ENCODE measurements around the gene CSTB. TPM values are rescaled to one million over a fixed set of nuclear protein-coding genes. Genes with fewer than 3 reads are reported as not detected.
A peak's percentile ranks its signal among the peaks of the same experiment; 100 is the strongest.

CSTB gene
- total RNA-seq, 4 donors from 2014 or later = 11.4 to 16.7 (median 13.3) TPM

DNA sequence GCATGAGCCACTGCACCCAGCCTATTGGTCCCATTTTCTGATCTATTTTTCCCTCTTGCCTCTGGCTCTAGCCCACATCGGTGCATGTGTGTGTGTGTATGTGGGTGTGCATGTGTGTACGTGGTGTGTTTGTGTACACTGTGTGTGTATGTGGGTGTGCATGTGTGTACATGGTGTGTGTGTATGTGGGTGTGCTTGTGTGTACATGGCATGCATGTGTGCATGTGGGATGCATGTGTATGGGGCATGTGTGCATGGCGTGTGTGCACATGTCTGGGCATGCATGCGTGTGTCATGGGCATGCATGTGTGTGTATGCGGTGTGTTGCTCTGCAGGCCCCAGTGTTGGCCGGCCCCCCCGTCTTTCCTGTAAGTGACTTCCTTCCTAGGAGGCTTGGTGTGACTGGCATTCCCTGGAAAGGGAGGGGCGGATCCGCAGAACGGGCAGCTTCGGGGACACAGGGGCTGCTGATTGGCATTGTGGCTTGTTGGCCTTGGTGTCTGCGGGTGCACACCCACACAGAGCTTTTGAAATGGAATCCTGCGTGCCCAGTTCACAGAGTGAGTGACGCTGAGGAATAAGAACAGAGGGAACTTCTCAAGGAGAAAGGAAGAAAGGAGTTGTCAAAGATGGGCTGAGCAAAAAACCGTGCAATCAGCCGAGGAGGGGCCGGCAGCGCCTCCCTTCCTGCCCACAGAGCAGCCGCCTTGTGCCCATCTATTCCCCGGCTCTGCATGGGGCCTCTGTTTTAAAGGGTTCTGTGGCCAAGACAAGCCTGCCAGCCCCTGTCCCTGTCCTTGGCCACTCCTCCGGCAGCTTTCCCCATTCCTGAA, 49.2 kb downstream of the CSTB start:
- whole genome bisulfite sequencing, 2 donors = 50 to 53% methylated on average over 21 of the region's 21 CpGs
- H3K9me3 ChIP-seq = no peaks in the 10 kb centered on the region
- no peaks in the 10 kb centered on the region for H3K27me3 ChIP-seq
- H3K36me3 ChIP-seq = peaks cover 0 to 14% (median 4%) of the 10 kb centered on the region in 3 donors
- no peak for DNase-seq (ENCODE audit: low spot score in 2 of 2)
- TF ChIP-seq, protein P1, sequence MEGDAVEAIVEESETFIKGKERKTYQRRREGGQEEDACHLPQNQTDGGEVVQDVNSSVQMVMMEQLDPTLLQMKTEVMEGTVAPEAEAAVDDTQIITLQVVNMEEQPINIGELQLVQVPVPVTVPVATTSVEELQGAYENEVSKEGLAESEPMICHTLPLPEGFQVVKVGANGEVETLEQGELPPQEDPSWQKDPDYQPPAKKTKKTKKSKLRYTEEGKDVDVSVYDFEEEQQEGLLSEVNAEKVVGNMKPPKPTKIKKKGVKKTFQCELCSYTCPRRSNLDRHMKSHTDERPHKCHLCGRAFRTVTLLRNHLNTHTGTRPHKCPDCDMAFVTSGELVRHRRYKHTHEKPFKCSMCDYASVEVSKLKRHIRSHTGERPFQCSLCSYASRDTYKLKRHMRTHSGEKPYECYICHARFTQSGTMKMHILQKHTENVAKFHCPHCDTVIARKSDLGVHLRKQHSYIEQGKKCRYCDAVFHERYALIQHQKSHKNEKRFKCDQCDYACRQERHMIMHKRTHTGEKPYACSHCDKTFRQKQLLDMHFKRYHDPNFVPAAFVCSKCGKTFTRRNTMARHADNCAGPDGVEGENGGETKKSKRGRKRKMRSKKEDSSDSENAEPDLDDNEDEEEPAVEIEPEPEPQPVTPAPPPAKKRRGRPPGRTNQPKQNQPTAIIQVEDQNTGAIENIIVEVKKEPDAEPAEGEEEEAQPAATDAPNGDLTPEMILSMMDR (IDR thresholded peaks at IDR 0.05) = no peak
- TF ChIP-seq POLR2A (IDR thresholded peaks at IDR 0.05) = no peak
- peak in 1 of 2 donors; percentile 11 for TF ChIP-seq EP300 (IDR thresholded peaks at IDR 0.05)
- H3K4me3 ChIP-seq = no peak overlapping the region
- H3K27ac ChIP-seq = peak overlapping the region; percentile 81 to 98 (median 96)
- peaks cover 0 to 81% (median 43%) of the 10 kb centered on the region in 4 donors for H3K4me1 ChIP-seq

Small RNA genes lying within 50 kb of the gene (small RNA-seq; reads per million reads assigned to genes)
- not detected for gene AP001052.1

Other genes with a start within 250 kb of the CSTB start
- 1 to 10 TPM; 1.7 to 6.3 (median 1.9) TPM for gene HSF2BP, start 116.8 kb downstream of the CSTB start, total RNA-seq
- gene RRP1B, start 116.7 kb downstream of the CSTB start, total RNA-seq = 10 to 100 TPM; 21.4 to 29.4 (median 25.5) TPM
- gene PDXK, start 57.2 kb downstream of the CSTB start, total RNA-seq = 100 to 1,000 TPM; 122 to 156 (median 143) TPM
- gene RRP1, start 13.3 kb upstream of the CSTB start, total RNA-seq = 10 to 100 TPM; 15.5 to 29.4 (median 19.0) TPM
- 10 to 100 TPM; 29.9 to 45.6 (median 36.4) TPM for gene AGPAT3, start 88.9 kb upstream of the CSTB start, total RNA-seq
- 10 to 100 TPM; 27.7 to 53.8 (median 38.4) TPM for gene TRAPPC10, start 236.0 kb upstream of the CSTB start, total RNA-seq

Measured in tibial nerve (tissue), 4 donors.